PC-3 (cell line): ENCODE results near the gene INS. TPM values are rescaled to one million over a fixed set of nuclear protein-coding genes. Genes with fewer than 3 reads are reported as not detected.

Experiments
- ATAC-seq: fragments of 200-7000 bp; cut with Tn5 transposase; 2 replicates; pipeline ENCODE4 v1.9.1; 2020; ENCODE audit warnings: mild to moderate bottlenecking, moderate library complexity
- BruUV-seq: library from RNA; stranded (reverse); fragments of 400-500 nt; replicated peaks from 2 replicates; lab custom pipeline; 2021; lab: Mats Ljungman, UMichigan
- CTCF ChIA-PET: fragments of 300-600 bp; sonication (Branson Sonifier 250); formaldehyde crosslinking; loops from one replicate; lab custom pipeline; 2022; ENCODE audit warnings: antibody characterized with exemption; lab: Charles Lee
- POLR2A ChIA-PET: fragments of 300-600 bp; sonication (Branson Sonifier 250); formaldehyde crosslinking; loops from one replicate; lab custom pipeline; 2022; ENCODE audit warnings: antibody characterized with exemption; ENCODE audit not compliant: unreplicated experiment; lab: Charles Lee
- DNase-seq: peaks from one replicate; pipeline ENCODE4 v3.0.0-alpha.2; 2015
- H2AFZ ChIP-seq: fragments of 300-600 bp; sonication (generic); 2 replicates; pipeline ENCODE4 v1.6.0; 2016; ENCODE audit warnings: antibody characterized with exemption, low read length
- H3F3A ChIP-seq: fragments of 300-600 bp; sonication (generic); one replicate; pipeline ENCODE4 v1.6.0; 2017; ENCODE audit warnings: antibody characterized with exemption, low read length, control low read depth, mild to moderate bottlenecking; ENCODE audit not compliant: unreplicated experiment
- H3K27ac ChIP-seq: fragments of 300-600 bp; sonication (generic); 2 replicates; pipeline ENCODE4 v1.5.1; 2016; ENCODE audit warnings: mild to moderate bottlenecking, low read length
- H3K27me3 ChIP-seq: fragments of 300-600 bp; sonication (generic); 2 replicates; pipeline ENCODE4 v1.6.1; 2016; ENCODE audit warnings: low read length, mixed read lengths
- H3K36me3 ChIP-seq: fragments of 300-600 bp; sonication (generic); 2 replicates; pipeline ENCODE4 v1.6.1; 2016; ENCODE audit warnings: low read depth, mixed run types, low read length, mixed read lengths
- H3K4me1 ChIP-seq: fragments of 300-600 bp; sonication (generic); 2 replicates; pipeline ENCODE4 v1.5.1; 2016; ENCODE audit warnings: low read length; ENCODE audit not compliant: insufficient read depth
- H3K4me2 ChIP-seq: fragments of 300-600 bp; sonication (generic); 2 replicates; pipeline ENCODE4 v1.6.0; 2016; ENCODE audit warnings: low read length
- H3K4me3 ChIP-seq: fragments of 300-600 bp; sonication (generic); 2 replicates; pipeline ENCODE4 v1.5.1; 2016; ENCODE audit warnings: mild to moderate bottlenecking, low read length, mixed read lengths
- H3K79me2 ChIP-seq: fragments of 300-600 bp; sonication (generic); 2 replicates; pipeline ENCODE4 v1.6.1; 2017; ENCODE audit warnings: low read length, mixed read lengths
- H3K9ac ChIP-seq: fragments of 300-600 bp; sonication (generic); 2 replicates; pipeline ENCODE4 v1.6.0; 2016; ENCODE audit warnings: mild to moderate bottlenecking, low read length
- H3K9me2 ChIP-seq: fragments of 300-600 bp; sonication (generic); replicated peaks from 2 replicates; pipeline ENCODE4 v1.6.1; 2016; ENCODE audit warnings: mixed run types, low read length, mixed read lengths
- H3K9me3 ChIP-seq: fragments of 300-600 bp; sonication (generic); 2 replicates; pipeline ENCODE4 v1.6.1; 2016; ENCODE audit warnings: low read length, mixed read lengths
- H4K20me1 ChIP-seq: fragments of 300-600 bp; sonication (generic); 2 replicates; pipeline ENCODE4 v1.6.1; 2016; ENCODE audit warnings: low read length, mixed read lengths
- CTCF ChIP-seq: fragments of 300-600 bp; sonication (generic); conservative IDR thresholded peaks from 2 replicates; pipeline ENCODE4 v1.5.1; 2017; ENCODE audit warnings: antibody characterized with exemption, low read depth, mild to moderate bottlenecking, low read length
- EZH2 ChIP-seq: fragments of 300-600 bp; sonication (generic); IDR thresholded peaks from one replicate; pipeline ENCODE4 v1.6.1; 2017; ENCODE audit warnings: antibody characterized with exemption, mild to moderate bottlenecking, low read length; ENCODE audit not compliant: unreplicated experiment
- EZH2phosphoT487 ChIP-seq: fragments of 300-600 bp; sonication (generic); IDR thresholded peaks from 2 replicates; pipeline ENCODE4 v1.6.1; 2018; ENCODE audit warnings: mild to moderate bottlenecking, antibody characterized with exemption, low read length, borderline replicate concordance
- intact Hi-C: fragments of 100-400 bp; cut with micrococcal nuclease; formaldehyde crosslinking; loops from 2 replicates; pipeline ENCODE4 v1.9.0; 2023
- total RNA-seq: library from RNA; depleted of rRNA; stranded (reverse); fragments of >200 nt; gene quantifications from 2 replicates; pipeline ENCODE4 v1.2.3, GENCODE V29; 2014

Gene INS
- total RNA-seq, 1 experiment from 2014 or later: not detected

- Histone ChIP-seq H3K4me1 (peaks cover 17% of the 10 kb centered on the region), H3K9ac (no peak overlapping the region), H4K20me1 (no peaks in the 10 kb centered on the region), H3K27ac (no peak overlapping the region), H3K9me2 (no peaks in the 10 kb centered on the region), H3K9me3 (no peaks in the 10 kb centered on the region), H3K4me3 (no peak overlapping the region), H2AFZ (no peak overlapping the region), H3K27me3 (no peaks in the 10 kb centered on the region), H3F3A (no peaks in the 10 kb centered on the region), H3K36me3 (no peaks in the 10 kb centered on the region), H3K4me2 (no peak overlapping the region), H3K79me2 (no peaks in the 10 kb centered on the region)
- POLR2A ChIA-PET: no interaction called here
- CTCF ChIA-PET: no interaction called here
- no TSS peak for BruUV-seq
- TF ChIP-seq CTCF (no peak), EZH2phosphoT487 (no peak), EZH2 (no peak)
- no peak for ATAC-seq
- DNase-seq: no peak
- intact Hi-C loops: no loop called here
These were observed 44.3 kb upstream of the INS start for GRCh38 chr11:2205214-2205720.

- DNase-seq (no peak), ATAC-seq (no peak)
- intact Hi-C loops: no loop called here
- Histone ChIP-seq H3K9me2 (no peaks in the 10 kb centered on the region), H3K9me3 (no peaks in the 10 kb centered on the region), H3K27ac (no peak overlapping the region), H4K20me1 (no peaks in the 10 kb centered on the region), H3K4me3 (no peak overlapping the region), H2AFZ (no peak overlapping the region), H3K36me3 (no peaks in the 10 kb centered on the region), H3K9ac (no peak overlapping the region), H3F3A (no peaks in the 10 kb centered on the region), H3K27me3 (no peaks in the 10 kb centered on the region), H3K4me1 (peaks cover 17% of the 10 kb centered on the region), H3K4me2 (no peak overlapping the region), H3K79me2 (no peaks in the 10 kb centered on the region)
- no TSS peak for BruUV-seq
- ChIA-PET CTCF (no interaction called here), POLR2A (no interaction called here)
- TF ChIP-seq CTCF (no peak), EZH2phosphoT487 (no peak), EZH2 (no peak)
These were observed 43.6 kb upstream of the INS start for GRCh38 chr11:2204361-2205213.
